PFSK-1 (cell line): ENCODE data around the gene ANKS3.

Source experiments
- FOXP2 ChIP-seq: optimal IDR thresholded peaks from 2 replicates; pipeline ENCODE3; 2011; ENCODE audit warnings: borderline replicate concordance, control low read depth, inconsistent platforms; ENCODE audit not compliant: insufficient read depth; ENCODE audit errors: extremely low read length, extremely low read depth
- POLR2AphosphoS5 ChIP-seq: IDR thresholded peaks from 2 replicates; pipeline ENCODE4 v1.6.1; 2012; ENCODE audit warnings: low read depth, mild to moderate bottlenecking, control low read depth, low read length, moderate library complexity
- REST ChIP-seq, 2 experiments: IDR thresholded peaks; 2 replicates each; pipeline versions ENCODE4 v1.6.1 to v1.8.0; 2011 to 2012; ENCODE audit warnings: low read depth in 2 of 2, low read length in 2 of 2, control low read depth in 1 of 2, inconsistent platforms in 1 of 2, mild to moderate bottlenecking in 1 of 2, moderate library complexity in 1 of 2; ENCODE audit not compliant: insufficient read depth in 1 of 2
- SIN3A ChIP-seq: IDR thresholded peaks from 2 replicates; pipeline ENCODE4 v1.6.1; 2012; ENCODE audit warnings: mild to moderate bottlenecking, low read length, moderate library complexity, borderline replicate concordance; ENCODE audit not compliant: insufficient read depth
- TAF1 ChIP-seq: IDR thresholded peaks from 2 replicates; pipeline ENCODE4 v1.6.1; 2012; ENCODE audit warnings: low read length, control low read depth, borderline replicate concordance; ENCODE audit not compliant: insufficient read depth

ANKS3 gene

GRCh38 chr16:4685292-4685691 is 48.8 kb downstream of the ANKS3 start:
- TF ChIP-seq POLR2AphosphoS5: no peak
- no peak for TF ChIP-seq REST (IDR thresholded peaks at IDR 0.05; ENCODE audit: insufficient read depth in 1 of 2, low read depth in 2 of 2, low read length in 2 of 2)
- TF ChIP-seq FOXP2: no peak
- TF ChIP-seq SIN3A: no peak
- no peak for TF ChIP-seq TAF1

GRCh38 chr16:4684763-4685162 is 49.3 kb downstream of the ANKS3 start:
- TF ChIP-seq POLR2AphosphoS5 (no peak), FOXP2 (no peak), TAF1 (no peak), SIN3A (no peak), REST (IDR thresholded peaks at IDR 0.05; ENCODE audit: insufficient read depth in 1 of 2, low read depth in 2 of 2, low read length in 2 of 2) (no peak)

GRCh38 chr16:4684058-4684715 is 49.9 kb downstream of the ANKS3 start:
- TF ChIP-seq TAF1 (no peak), FOXP2 (no peak), POLR2AphosphoS5 (no peak), REST (IDR thresholded peaks at IDR 0.05; ENCODE audit: insufficient read depth in 1 of 2, low read depth in 2 of 2, low read length in 2 of 2) (no peak), SIN3A (no peak)

GRCh38 chr16:4683255-4684057 is 50.6 kb downstream of the ANKS3 start:
- TF ChIP-seq FOXP2 (no peak), POLR2AphosphoS5 (no peak), SIN3A (no peak), TAF1 (no peak), REST (IDR thresholded peaks at IDR 0.05; ENCODE audit: insufficient read depth in 1 of 2, low read depth in 2 of 2, low read length in 2 of 2) (no peak)
